ENCODE data around the gene ABCG5. TPM values are rescaled to one million over a fixed set of nuclear protein-coding genes. Genes with fewer than 3 reads are reported as not detected.

ABCG5 gene
- total and polyA plus RNA-seq, 2 experiments from 2014 or later: 0.08 TPM; not detected in 1

DNA sequence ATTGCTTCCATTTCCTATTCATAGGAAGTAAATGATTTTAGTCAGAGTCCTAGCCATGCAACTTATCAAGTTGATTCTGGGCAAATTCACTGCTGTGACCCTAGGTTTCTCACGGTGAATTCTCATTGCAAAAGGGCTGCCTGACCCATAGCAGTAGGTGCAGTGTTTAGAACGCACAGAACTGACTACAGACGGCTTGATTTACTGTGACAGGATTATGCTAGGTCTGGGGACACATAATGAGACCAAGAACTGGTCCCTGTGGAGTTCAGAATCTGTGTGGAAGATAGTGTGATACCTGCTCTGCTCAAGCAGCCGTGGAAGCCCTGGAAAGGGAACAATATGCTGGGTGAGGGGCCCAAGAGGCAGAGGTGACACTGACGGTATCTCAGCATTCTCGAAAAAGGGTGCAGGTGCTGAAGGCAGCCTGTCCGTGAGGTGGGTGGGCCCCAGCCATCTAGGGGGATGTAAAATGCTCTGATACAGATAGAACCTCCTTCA, 46.5 kb upstream of the ABCG5 start (continued):
- TF ChIP-seq, protein P1, sequence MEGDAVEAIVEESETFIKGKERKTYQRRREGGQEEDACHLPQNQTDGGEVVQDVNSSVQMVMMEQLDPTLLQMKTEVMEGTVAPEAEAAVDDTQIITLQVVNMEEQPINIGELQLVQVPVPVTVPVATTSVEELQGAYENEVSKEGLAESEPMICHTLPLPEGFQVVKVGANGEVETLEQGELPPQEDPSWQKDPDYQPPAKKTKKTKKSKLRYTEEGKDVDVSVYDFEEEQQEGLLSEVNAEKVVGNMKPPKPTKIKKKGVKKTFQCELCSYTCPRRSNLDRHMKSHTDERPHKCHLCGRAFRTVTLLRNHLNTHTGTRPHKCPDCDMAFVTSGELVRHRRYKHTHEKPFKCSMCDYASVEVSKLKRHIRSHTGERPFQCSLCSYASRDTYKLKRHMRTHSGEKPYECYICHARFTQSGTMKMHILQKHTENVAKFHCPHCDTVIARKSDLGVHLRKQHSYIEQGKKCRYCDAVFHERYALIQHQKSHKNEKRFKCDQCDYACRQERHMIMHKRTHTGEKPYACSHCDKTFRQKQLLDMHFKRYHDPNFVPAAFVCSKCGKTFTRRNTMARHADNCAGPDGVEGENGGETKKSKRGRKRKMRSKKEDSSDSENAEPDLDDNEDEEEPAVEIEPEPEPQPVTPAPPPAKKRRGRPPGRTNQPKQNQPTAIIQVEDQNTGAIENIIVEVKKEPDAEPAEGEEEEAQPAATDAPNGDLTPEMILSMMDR (conservative IDR thresholded peaks at IDR 0.05; ENCODE audit: low read depth in 2 of 2): no peak
- TF ChIP-seq STAT1 (IDR thresholded peaks at IDR 0.05; ENCODE audit: unreplicated experiment): no peak

DNA sequence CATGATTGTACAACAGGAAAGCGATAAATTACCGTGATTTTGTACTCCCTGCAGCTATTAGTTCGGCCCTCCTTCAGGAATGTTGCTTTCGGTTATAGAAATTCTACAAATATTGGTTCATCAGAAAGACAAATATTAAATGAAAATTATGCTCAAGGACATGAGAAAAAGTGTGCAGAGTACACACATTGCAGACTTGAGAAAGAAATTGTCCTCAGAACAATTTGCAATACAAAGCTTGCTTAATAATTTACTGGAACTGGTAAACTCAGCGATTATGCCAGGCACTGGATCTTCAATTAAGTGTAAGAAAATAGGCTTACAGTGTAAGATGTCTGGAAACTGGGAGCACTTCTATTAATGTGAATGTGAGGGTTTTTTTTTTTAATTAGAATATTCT, 46.0 kb upstream of the ABCG5 start:
- Mint-ChIP-seq H3K36me3 (ENCODE audit: low read depth) (peaks cover 32% of the 10 kb centered on the region), H3K4me3 (no peak overlapping the region), H3K4me1 (peaks cover 3% of the 10 kb centered on the region; the same call in 1 of the 3 replicates), H3K27ac (no peak overlapping the region), H3K9me3 (no peaks in the 10 kb centered on the region), H3K27me3 (ENCODE audit: insufficient read depth, low read depth, poor library complexity) (peaks cover 2% of the 10 kb centered on the region)
- Histone ChIP-seq H3K27me3 (ENCODE audit: insufficient read depth) (no peaks in the 10 kb centered on the region), H3K9me2 (ENCODE audit: insufficient read depth) (no peaks in the 10 kb centered on the region), H3K79me2 (replicated peaks; ENCODE audit: insufficient read depth) (no peaks in the 10 kb centered on the region), H3K36me3 (ENCODE audit: insufficient read depth) (peaks cover 25% of the 10 kb centered on the region), H3K4me2 (no peak overlapping the region), H3K4me1 (ENCODE audit: insufficient read depth) (no peaks in the 10 kb centered on the region), H2AFZ (no peak overlapping the region), H4K20me1 (replicated peaks; ENCODE audit: insufficient read depth) (no peaks in the 10 kb centered on the region; the same call in none of the 2 replicates), H3K27ac (ENCODE audit: low read depth) (peak overlapping the region; percentile 68; the same call in 1 of the 2 replicates), H3F3A (replicated peaks; ENCODE audit: low read depth) (0 out of 2 replicates have a peak, but pooled peaks cover 16% of the 10 kb centered on the region), H3K4me3 (no peak overlapping the region)
- DNase-seq (ENCODE audit: low spot score) (no peak), ATAC-seq (no peak)
- no peak for TF ChIP-seq ZNF114 (CRISPR knock-in tag; IDR thresholded peaks at IDR 0.05)
- no peak for TF ChIP-seq POLR2AphosphoS5 (IDR thresholded peaks at IDR 0.05; ENCODE audit: low read depth)
- TF ChIP-seq, protein P1 (conservative IDR thresholded peaks at IDR 0.05; ENCODE audit: low read depth in 2 of 2): no peak
- TF ChIP-seq ZNF331 (CRISPR knock-in tag; IDR thresholded peaks at IDR 0.05; ENCODE audit: low read depth): no peak
- TF ChIP-seq ETS1 (IDR thresholded peaks at IDR 0.05): no peak
- TF ChIP-seq EZH2phosphoT487 (IDR thresholded peaks at IDR 0.05; ENCODE audit: unreplicated experiment): no peak
- TF ChIP-seq JUNB (IDR thresholded peaks at IDR 0.05; ENCODE audit: unreplicated experiment): no peak
- TF ChIP-seq NANOG (IDR thresholded peaks at IDR 0.05; ENCODE audit: borderline replicate concordance): no peak
- no peak for TF ChIP-seq REST (IDR thresholded peaks at IDR 0.05; ENCODE audit: unreplicated experiment)
- no peak for TF ChIP-seq STAT1 (IDR thresholded peaks at IDR 0.05; ENCODE audit: unreplicated experiment)
